DMS153 treated with DMSO at 0.1 percent for 48 hours (cell line): ENCODE data around the gene SLC45A1.

Experiments
- DNase-seq: peaks from one replicate; lab custom pipeline; 2025; ENCODE audit not compliant: unreplicated experiment; lab: John Stamatoyannopoulos, UW

The SLC45A1 gene

GRCh38 chr1:8352886-8353785, 35.2 kb downstream of the SLC45A1 start:
- no peak for DNase-seq

GRCh38 chr1:8354038-8354437, 36.1 kb downstream of the SLC45A1 start:
- no peak for DNase-seq

GRCh38 chr1:8355439-8356255, 37.7 kb downstream of the SLC45A1 start:
- no peak for DNase-seq

- no peak for DNase-seq
Observed at GRCh38 chr1:8356256-8357209, 38.6 kb downstream of the SLC45A1 start.

- DNase-seq: no peak
Observed at GRCh38 chr1:8357329-8358101, 39.6 kb downstream of the SLC45A1 start.

- DNase-seq: no peak
Observed at GRCh38 chr1:8358241-8358896, 40.5 kb downstream of the SLC45A1 start.

GRCh38 chr1:8358897-8359616, 41.1 kb downstream of the SLC45A1 start:
- no peak for DNase-seq

- DNase-seq: no peak
Observed at GRCh38 chr1:8359617-8360481, 41.9 kb downstream of the SLC45A1 start.

GRCh38 chr1:8360493-8361197, 42.7 kb downstream of the SLC45A1 start:
- DNase-seq: no peak

GRCh38 chr1:8361198-8361849, 43.4 kb downstream of the SLC45A1 start:
- DNase-seq: no peak

- no peak for DNase-seq
Observed at GRCh38 chr1:8362701-8363101, 44.8 kb downstream of the SLC45A1 start.

- DNase-seq: no peak
Observed at GRCh38 chr1:8363186-8363766, 45.4 kb downstream of the SLC45A1 start.

- DNase-seq: no peak
Observed at GRCh38 chr1:8363767-8364301, 45.9 kb downstream of the SLC45A1 start.

GRCh38 chr1:8364528-8365442, 46.9 kb downstream of the SLC45A1 start:
- no peak for DNase-seq

GRCh38 chr1:8365661-8366362, 47.9 kb downstream of the SLC45A1 start:
- no peak for DNase-seq
